Measurements from ENCODE around the gene PLD4. TPM values are rescaled to one million over a fixed set of nuclear protein-coding genes. Genes with fewer than 3 reads are reported as not detected.

PLD4 gene
- total RNA-seq (2022; extraction: Qiagen RNA extraction; ENCODE audit: low read depth) = 0.10 to 0.25 TPM (median 0.13 TPM) in 3 of 5 replicates, not detected in the others

DNA sequence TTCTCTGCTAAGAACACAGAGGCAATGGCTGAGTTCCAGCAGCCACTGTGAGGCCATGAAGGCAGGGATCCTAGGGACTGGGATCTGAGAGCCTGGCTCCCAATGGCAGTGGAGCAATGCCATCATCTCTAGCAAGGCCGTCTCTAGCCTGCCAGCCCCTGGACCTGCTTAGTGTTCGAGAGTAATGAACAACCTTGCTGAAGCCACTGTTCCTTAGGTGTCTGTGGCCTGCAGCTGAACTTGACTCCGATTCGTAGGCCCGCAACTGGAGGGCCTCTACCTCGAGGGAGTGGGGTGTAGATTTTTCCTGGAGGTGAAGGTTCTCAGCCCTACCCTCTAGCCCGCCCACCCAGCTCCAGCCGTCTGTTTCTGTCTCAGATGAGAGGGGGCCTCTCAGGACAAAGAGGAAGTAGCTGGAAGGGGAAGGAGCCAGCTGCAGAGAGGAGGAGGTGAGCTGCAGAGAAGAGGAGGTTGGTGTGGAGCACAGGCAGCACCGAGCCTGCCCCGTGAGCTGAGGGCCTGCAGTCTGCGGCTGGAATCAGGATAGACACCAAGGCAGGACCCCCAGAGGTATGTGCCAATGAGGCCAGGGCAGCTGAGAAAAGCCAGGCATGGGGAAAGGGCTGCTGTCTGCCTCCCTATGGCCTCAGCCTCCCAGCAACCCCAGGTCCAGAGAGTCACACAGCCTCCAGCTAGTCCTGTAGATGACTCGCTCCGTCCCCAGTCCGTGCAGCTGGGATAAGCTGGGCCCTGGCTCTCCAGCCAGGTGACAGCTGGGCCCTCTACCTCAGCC lies at the start of gene PLD4:
TSS of gene PLD4 (plus strand) at position 459 of the 793 bp plus-strand sequence. CDS start 2,262 bp downstream, outside the sequence.

GRCh38 chr14:104977681-104978653 lies 53.3 kb downstream of the PLD4 start, which contains the start of gene AHNAK2:
Gene AHNAK2, minus strand, starts transcription at chr14:104978374. Its CDS starts 137 bp downstream, at chr14:104978237.

Other genes with a start within 250 kb of the PLD4 start
- gene INF2, start 235.3 kb upstream of the PLD4 start, total RNA-seq (2022; extraction: Qiagen RNA extraction; ENCODE audit: low read depth) = 81.9 to 126 TPM (median 122 TPM) in 5 replicates
- 6.4 to 7.9 TPM (median 7.3 TPM) in 5 replicates for gene ADSS1, start 200.7 kb upstream of the PLD4 start, total RNA-seq (2022; extraction: Qiagen RNA extraction; ENCODE audit: low read depth)
- 161 to 220 TPM (median 195 TPM) in 5 replicates for gene SIVA1, start 171.7 kb upstream of the PLD4 start, total RNA-seq (2022; extraction: Qiagen RNA extraction; ENCODE audit: low read depth)
- gene AKT1, start 129.1 kb upstream of the PLD4 start, total RNA-seq (2022; extraction: Qiagen RNA extraction; ENCODE audit: low read depth) = 83.1 to 112 TPM (median 104 TPM) in 5 replicates
- gene ZBTB42, start 123.8 kb upstream of the PLD4 start, total RNA-seq (2022; extraction: Qiagen RNA extraction; ENCODE audit: low read depth) = 2.1 to 3.2 TPM (median 3.0 TPM) in 5 replicates
- 18.2 to 26.1 TPM (median 25.5 TPM) in 5 replicates for gene CEP170B, start 59.6 kb upstream of the PLD4 start, total RNA-seq (2022; extraction: Qiagen RNA extraction; ENCODE audit: low read depth)
- gene AHNAK2, start 53.5 kb downstream of the PLD4 start, total RNA-seq (2022; extraction: Qiagen RNA extraction; ENCODE audit: low read depth) = 231 to 264 TPM (median 240 TPM) in 5 replicates
- 15.5 to 17.6 TPM (median 16.2 TPM) in 5 replicates for gene CLBA1, start 60.9 kb downstream of the PLD4 start, total RNA-seq (2022; extraction: Qiagen RNA extraction; ENCODE audit: low read depth)
- 42.2 to 52.9 TPM (median 49.5 TPM) in 5 replicates for gene CDCA4, start 96.2 kb downstream of the PLD4 start, total RNA-seq (2022; extraction: Qiagen RNA extraction; ENCODE audit: low read depth)
- gene GPR132, start 140.6 kb downstream of the PLD4 start, total RNA-seq (2022; extraction: Qiagen RNA extraction; ENCODE audit: low read depth) = 0.56 to 0.87 TPM (median 0.69 TPM) in 5 replicates
- 18.8 to 25.7 TPM (median 25.2 TPM) in 5 replicates for gene JAG2, start 243.9 kb downstream of the PLD4 start, total RNA-seq (2022; extraction: Qiagen RNA extraction; ENCODE audit: low read depth)

All from A549 treated with GW870086 at 1 μM for 4 hours (cell line).